GM21390 (cell line): ENCODE data around the gene DDI2.

Source experiments
- ATAC-seq: cut with Tn5 transposase; IDR thresholded peaks from one replicate; pipeline ENCODE4 v1.9.1; 2021; ENCODE audit not compliant: unreplicated experiment

DDI2 gene

GRCh38 chr1:15700508-15700907 is 83.2 kb downstream of the DDI2 start:
- ATAC-seq: no peak

GRCh38 chr1:15701784-15702183 is 84.5 kb downstream of the DDI2 start:
- no peak for ATAC-seq

- ATAC-seq: no peak
Measured at GRCh38 chr1:15702722-15703550, 85.7 kb downstream of the DDI2 start.

- no peak for ATAC-seq
Measured at GRCh38 chr1:15703562-15703961, 86.3 kb downstream of the DDI2 start.

- no peak for ATAC-seq
Measured at GRCh38 chr1:15704526-15705183, 87.4 kb downstream of the DDI2 start.

GRCh38 chr1:15705184-15705566 is 87.9 kb downstream of the DDI2 start:
- no peak for ATAC-seq

- ATAC-seq: no peak
Measured at GRCh38 chr1:15706751-15707150, 89.5 kb downstream of the DDI2 start.

GRCh38 chr1:15707239-15707925 is 90.1 kb downstream of the DDI2 start:
- no peak for ATAC-seq

- ATAC-seq: no peak
Measured at GRCh38 chr1:15708486-15709137, 91.4 kb downstream of the DDI2 start.

GRCh38 chr1:15709226-15709625 is 92.0 kb downstream of the DDI2 start:
- no peak for ATAC-seq

GRCh38 chr1:15712168-15712567 is 94.9 kb downstream of the DDI2 start:
- ATAC-seq: no peak

- no peak for ATAC-seq
Measured at GRCh38 chr1:15714406-15715136, 97.3 kb downstream of the DDI2 start.

- ATAC-seq: no peak
Measured at GRCh38 chr1:15717418-15718125, 100.3 kb downstream of the DDI2 start.

- no peak for ATAC-seq
Measured at GRCh38 chr1:15718199-15718601, 100.9 kb downstream of the DDI2 start.
